IPS-15b (cell line): ENCODE measurements around the gene WDR86.

ENCODE experiments used
- H3K27me3 ChIP-seq: one replicate; pipeline ENCODE4 v1.6.1; 2013; ENCODE audit warnings: low read length; ENCODE audit not compliant: control insufficient read depth, insufficient read depth
- H3K36me3 ChIP-seq: one replicate; pipeline ENCODE4 v1.6.1; 2013; ENCODE audit warnings: low read length; ENCODE audit not compliant: control insufficient read depth, insufficient read depth
- H3K4me1 ChIP-seq: one replicate; pipeline ENCODE4 v1.6.1; 2013; ENCODE audit warnings: mild to moderate bottlenecking, low read length; ENCODE audit not compliant: control insufficient read depth, insufficient read depth
- H3K4me3 ChIP-seq: one replicate; pipeline ENCODE4 v1.5.1; 2013; ENCODE audit warnings: low read depth, low read length
- H3K9ac ChIP-seq: one replicate; pipeline ENCODE4 v1.6.1; 2013; ENCODE audit warnings: low read depth, mild to moderate bottlenecking, low read length
- H3K9me3 ChIP-seq: one replicate; pipeline ENCODE4 v1.6.1; 2013; ENCODE audit warnings: mild to moderate bottlenecking, low read length; ENCODE audit not compliant: control insufficient read depth, insufficient read depth

WDR86 gene

DNA sequence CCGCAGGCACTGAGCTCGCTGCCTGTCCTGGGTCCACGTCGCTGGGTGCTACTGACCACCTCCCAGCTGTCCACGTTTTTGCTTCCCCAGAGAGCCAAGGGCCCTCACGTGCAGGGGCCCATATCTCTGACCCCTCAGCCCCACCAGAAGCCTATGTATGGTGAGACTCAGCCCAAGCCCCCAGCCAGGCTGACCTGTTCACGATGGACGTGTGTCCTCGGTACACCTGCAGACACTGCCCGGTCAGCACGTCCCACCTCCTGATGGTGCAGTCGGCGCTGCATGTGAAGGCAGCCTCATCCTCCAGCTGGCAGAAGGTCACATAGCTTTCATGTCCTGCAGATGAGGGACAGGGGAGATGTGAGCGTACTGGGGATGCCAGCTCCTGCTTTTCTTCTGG is 9.9 kb downstream of the WDR86 start:
- no peaks in the 10 kb centered on the region for H3K9me3 ChIP-seq
- no peaks in the 10 kb centered on the region for H3K4me1 ChIP-seq
- no peak overlapping the region for H3K4me3 ChIP-seq
- no peaks in the 10 kb centered on the region for H3K27me3 ChIP-seq
- H3K9ac ChIP-seq = no peak overlapping the region
- no peaks in the 10 kb centered on the region for H3K36me3 ChIP-seq

DNA sequence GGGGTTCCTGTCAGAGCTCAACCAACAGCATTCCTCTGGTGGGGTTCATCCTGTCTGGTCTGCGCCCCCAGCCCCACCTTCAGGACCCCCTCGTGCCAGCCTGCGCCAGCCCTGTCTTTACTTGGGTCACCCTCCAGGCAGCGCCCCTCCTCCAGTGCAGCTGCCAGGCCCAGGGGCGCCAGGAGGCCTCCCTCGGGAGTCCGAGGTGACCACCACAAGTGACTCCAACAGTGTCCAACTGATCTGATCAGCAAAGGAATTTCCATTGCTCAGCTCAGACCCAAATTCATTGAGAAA is 10.6 kb downstream of the WDR86 start:
- H3K4me3 ChIP-seq = no peak overlapping the region
- no peaks in the 10 kb centered on the region for H3K27me3 ChIP-seq
- no peaks in the 10 kb centered on the region for H3K36me3 ChIP-seq
- H3K9me3 ChIP-seq = no peaks in the 10 kb centered on the region
- no peaks in the 10 kb centered on the region for H3K4me1 ChIP-seq
- no peak overlapping the region for H3K9ac ChIP-seq

DNA sequence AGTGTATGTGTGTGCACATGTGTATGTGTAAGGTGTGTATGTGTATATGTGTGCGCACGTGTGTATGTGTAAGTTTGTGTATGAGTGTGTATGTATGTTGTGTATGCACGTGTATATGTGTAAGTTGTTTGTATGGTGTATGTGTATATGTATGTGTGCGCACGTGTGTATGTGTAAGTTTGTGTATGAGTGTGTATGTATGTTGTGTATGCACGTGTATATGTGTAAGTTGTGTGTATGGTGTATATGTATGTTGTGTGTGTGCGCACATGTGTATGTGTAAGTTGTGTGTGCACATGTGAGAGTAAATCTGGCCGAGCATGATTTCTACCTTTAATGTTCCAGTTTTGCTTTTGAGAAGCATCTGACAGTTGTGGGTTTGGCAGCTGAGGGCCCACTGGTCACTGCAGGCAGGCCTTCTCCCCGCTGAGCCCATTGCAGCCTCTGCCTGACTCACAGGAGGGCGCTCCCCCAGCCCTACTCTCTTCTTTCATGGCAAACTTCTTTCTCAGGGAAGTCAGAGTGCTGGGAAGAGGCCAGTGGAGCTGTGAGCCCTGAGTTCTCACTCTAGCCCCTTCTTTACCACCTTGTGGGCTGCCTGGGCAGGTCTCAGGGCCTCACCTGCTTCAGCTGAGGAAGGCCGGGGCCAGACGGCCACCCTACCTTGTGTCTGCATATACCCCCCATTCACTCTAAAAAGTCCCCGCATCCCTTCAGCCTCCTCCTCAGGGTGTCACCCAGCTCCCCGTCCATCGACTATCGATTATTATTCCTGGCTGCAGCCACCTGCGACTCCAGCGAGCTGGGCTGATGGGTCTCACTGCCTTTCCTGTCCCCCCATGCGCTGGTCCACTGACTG is 11.2 kb downstream of the WDR86 start:
- H3K4me3 ChIP-seq = no peak overlapping the region
- no peaks in the 10 kb centered on the region for H3K4me1 ChIP-seq

DNA sequence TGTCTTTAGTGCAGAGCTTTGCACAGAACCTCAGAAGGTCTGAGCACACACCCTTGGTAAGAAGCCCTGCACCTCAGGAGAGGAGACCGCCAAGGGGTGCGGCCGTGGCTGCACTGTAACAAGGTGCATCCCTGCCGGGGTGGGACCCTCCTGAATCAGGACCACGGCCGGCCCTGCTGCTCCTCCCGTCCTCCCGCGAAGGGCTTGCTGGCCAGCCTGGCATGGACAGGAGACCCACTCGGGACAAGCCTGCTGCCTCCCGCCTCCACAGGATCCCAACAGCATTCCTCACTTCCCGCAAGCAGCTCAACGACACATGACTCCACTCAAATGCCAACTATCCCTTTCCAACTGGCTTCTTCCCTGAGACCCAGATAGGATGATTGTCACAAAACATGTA is 12.8 kb downstream of the WDR86 start:
- Histone ChIP-seq H3K27me3 (no peaks in the 10 kb centered on the region), H3K4me1 (no peaks in the 10 kb centered on the region), H3K4me3 (no peak overlapping the region), H3K9me3 (no peaks in the 10 kb centered on the region), H3K9ac (no peak overlapping the region), H3K36me3 (no peaks in the 10 kb centered on the region)

More for the DNA sequence above, 11.2 kb downstream of the WDR86 start:
- no peaks in the 10 kb centered on the region for H3K36me3 ChIP-seq
- H3K9me3 ChIP-seq = no peaks in the 10 kb centered on the region
- H3K9ac ChIP-seq = no peak overlapping the region
- no peaks in the 10 kb centered on the region for H3K27me3 ChIP-seq

DNA sequence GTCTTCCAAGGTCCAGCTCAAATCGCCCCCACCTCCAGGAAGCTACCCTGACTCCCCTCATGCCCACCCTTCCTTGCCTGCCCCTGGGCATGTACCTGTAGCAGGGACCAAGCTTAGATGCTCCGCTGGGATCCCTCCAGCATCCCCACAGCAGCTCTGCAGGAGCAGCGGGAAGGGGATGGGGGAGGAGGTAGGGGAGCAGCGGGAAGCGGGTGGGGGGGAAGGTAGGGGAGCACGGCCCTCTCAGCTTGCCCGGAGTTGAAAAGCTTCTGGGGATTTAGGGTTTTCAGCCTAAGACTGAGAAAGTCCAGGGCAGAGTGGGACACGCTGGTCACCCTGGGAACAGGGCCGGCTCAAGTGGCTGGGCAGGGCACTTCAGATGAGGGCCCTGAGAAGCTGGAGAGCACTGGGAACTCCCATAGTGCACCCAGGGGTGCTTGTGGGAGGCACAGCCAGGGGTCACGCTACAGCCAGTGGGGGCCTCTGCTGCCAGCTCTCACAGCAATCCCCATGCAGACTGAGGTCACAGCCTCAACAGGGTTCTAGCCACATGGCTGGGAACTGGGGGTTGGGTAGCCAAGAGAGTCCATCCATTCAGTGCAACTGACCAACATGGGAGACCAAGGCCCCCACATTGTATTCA is 13.4 kb downstream of the WDR86 start:
- Histone ChIP-seq H3K4me3 (no peak overlapping the region), H3K4me1 (no peaks in the 10 kb centered on the region), H3K27me3 (no peaks in the 10 kb centered on the region), H3K9ac (no peak overlapping the region), H3K36me3 (no peaks in the 10 kb centered on the region), H3K9me3 (no peaks in the 10 kb centered on the region)

DNA sequence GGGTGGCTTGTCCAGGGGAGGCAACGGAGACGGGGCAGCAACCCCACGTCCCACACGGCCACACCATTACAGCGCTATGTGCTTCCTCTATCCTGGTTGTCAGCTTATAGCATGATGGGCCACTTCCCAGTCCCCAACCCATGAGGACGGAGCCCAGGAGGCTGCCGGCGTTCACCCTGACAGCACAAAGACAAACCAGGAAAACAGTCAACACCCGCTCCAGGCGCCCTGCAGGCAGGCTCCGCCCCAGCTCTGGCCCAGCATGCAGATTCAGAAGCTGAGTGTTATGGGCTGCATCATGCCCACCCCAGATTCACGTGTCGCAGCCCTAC is 14.8 kb downstream of the WDR86 start:
- H3K9ac ChIP-seq = no peak overlapping the region
- H3K4me3 ChIP-seq = no peak overlapping the region
- H3K4me1 ChIP-seq = no peaks in the 10 kb centered on the region
- no peaks in the 10 kb centered on the region for H3K36me3 ChIP-seq
- no peaks in the 10 kb centered on the region for H3K27me3 ChIP-seq
- H3K9me3 ChIP-seq = no peaks in the 10 kb centered on the region

DNA sequence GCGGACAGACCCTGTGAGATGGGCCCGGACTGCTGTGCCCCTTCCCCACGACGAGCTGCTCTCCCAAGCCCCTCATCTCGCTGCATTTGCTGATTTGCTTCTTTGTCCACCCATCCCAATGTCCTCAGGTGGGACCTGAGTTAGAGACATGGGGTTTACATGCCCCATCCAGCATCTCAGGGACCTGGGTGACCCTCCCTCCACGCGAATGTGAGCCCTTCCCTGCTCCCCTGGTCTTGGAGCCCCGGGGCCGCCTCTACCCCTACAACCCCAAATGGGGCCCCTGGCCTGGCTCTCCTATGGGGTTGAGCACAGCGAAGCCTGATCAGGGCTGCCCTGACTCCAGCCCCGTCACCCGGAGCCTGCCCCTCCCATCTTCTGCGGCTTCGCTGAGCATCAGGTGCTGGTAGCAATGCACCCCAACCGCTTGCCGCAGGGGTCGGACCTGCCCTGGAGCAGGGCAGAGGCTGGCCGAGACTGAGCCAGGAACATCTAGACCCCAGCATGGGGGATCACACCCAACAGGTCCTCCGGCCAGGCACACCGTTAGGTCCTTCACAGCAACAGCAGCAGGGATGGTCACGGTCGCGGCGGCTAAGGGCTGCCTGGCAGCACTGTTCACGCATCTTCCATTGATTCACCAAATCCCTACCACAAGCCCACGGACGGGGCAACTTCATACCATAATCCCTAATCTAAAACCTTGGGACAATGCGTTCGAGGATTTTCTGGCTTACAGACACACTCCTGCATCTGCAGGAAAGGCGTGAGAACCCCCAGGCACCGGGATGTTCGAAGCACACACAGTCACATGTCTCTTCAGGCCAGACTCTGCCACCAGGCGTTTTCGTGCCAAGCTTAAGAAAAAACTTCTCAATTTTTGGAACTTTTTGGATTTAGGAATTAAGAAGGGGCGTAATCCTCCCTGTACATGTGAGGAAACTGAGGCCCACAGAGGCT is 15.5 kb downstream of the WDR86 start:
- Histone ChIP-seq H3K9me3 (no peaks in the 10 kb centered on the region), H3K36me3 (no peaks in the 10 kb centered on the region), H3K4me3 (no peak overlapping the region), H3K27me3 (no peaks in the 10 kb centered on the region), H3K9ac (no peak overlapping the region), H3K4me1 (no peaks in the 10 kb centered on the region)

DNA sequence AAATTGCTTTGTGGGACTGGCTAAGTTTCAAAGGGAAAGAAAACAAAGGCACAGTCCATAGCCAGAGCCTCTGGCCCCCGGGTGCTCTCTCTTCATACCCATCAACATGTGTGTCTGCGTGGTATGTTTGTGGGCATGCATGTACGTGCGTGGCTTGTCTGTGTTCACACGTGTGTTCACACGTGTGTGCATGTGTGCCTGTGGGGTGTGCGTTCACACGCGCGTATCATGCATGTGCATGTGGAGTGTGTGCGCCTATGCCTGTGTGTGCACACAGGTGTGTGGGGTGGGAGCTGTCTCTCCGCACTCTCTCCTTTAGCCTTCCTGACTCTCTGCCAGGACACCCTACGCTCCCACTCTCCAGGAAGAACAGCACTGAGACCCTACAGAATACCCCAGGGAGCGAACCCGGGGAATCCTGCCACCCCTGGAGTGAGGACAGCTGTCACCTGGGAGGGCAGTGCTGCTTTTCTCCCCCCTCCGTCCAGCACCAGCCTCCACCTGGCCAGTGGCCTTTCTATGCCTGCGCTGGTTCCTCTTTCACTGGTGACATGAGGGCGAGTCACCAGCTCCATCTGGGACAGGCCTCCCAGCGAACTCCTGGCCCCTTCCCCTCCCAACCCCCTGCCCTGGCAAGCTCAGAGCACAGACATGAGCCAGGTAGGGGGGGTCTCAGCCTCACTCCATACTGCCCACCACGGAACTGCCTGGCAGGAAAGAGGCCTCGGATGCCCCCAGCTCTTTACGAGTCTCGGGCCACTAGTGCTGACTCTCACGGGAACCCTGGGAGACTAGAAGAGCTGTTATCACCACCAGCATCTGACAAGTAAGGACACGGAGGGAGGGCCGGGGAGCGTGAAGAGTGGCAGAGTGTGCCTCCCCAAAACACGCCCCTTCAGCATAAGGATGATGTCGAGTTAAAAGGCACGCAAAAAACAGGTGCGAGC is 16.5 kb downstream of the WDR86 start:
- H3K9ac ChIP-seq = no peak overlapping the region
- no peaks in the 10 kb centered on the region for H3K36me3 ChIP-seq
- H3K4me1 ChIP-seq = no peaks in the 10 kb centered on the region
- H3K27me3 ChIP-seq = no peaks in the 10 kb centered on the region
- H3K4me3 ChIP-seq = no peak overlapping the region
- no peaks in the 10 kb centered on the region for H3K9me3 ChIP-seq

DNA sequence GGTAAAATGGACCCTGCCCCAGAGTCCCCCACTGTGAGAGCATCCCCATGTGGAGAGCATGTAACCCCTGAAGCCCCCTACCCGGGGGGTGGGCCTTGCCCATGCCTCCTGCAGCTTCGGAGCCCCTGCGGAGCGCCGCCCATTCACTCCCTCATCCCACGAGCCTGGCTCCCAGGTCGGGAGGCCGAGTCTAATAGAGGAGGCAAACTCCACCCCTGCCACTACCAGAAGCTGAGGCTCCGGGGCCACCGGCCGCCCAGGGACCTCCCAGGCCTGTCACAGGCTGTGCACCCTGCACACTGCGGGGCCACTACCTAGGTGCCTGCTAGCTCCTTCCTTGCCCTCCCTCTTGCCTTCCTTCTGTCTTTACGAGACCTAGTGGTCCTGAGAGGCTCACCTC is 17.4 kb downstream of the WDR86 start:
- no peaks in the 10 kb centered on the region for H3K9me3 ChIP-seq
- no peaks in the 10 kb centered on the region for H3K36me3 ChIP-seq
- no peaks in the 10 kb centered on the region for H3K27me3 ChIP-seq
- no peaks in the 10 kb centered on the region for H3K4me1 ChIP-seq
- H3K4me3 ChIP-seq = no peak overlapping the region
- H3K9ac ChIP-seq = no peak overlapping the region

DNA sequence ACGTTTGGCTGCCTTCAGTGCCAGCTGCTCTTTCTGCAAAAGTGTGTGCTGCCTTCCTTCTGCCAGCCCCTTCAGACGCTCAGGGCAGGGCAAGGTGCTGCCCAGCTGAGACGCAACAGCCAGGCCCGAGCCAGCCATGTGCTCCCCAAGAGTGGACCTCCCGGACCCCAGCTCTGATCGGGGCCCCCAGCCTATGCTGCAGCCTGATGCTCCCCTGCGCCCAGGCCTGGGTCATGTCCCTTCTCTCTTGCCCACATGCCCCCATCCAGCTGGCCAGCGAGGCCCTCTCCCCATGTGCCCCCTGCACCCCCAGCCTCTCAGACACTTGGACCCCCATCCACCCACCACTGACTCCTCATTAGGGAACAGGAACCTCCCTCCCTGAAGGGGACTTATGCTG is 17.8 kb downstream of the WDR86 start:
- no peaks in the 10 kb centered on the region for H3K4me1 ChIP-seq
- no peak overlapping the region for H3K4me3 ChIP-seq
- no peaks in the 10 kb centered on the region for H3K27me3 ChIP-seq
- H3K36me3 ChIP-seq = no peaks in the 10 kb centered on the region
- no peaks in the 10 kb centered on the region for H3K9me3 ChIP-seq
- H3K9ac ChIP-seq = no peak overlapping the region

DNA sequence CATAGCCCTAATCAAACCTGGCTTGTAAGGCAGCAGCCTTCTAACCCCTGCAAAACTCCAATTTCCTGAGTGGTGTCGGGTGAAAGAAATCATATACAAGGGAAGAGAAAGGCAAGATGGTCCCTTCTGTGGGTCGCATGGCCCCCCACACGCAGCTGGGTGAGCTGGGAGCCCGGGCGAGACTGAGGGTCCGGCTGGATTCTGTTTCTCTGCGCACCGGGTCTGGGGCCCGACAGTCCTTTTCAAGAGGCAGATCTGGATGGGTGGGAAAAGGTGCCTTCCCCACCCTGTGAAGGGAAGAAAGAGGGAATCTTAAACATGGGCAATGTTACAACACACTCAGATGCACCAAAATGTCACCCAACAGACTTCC is 18.5 kb downstream of the WDR86 start:
- no peak overlapping the region for H3K9ac ChIP-seq
- H3K4me3 ChIP-seq = no peak overlapping the region
- H3K27me3 ChIP-seq = no peaks in the 10 kb centered on the region
- H3K9me3 ChIP-seq = no peaks in the 10 kb centered on the region
- H3K36me3 ChIP-seq = no peaks in the 10 kb centered on the region
- no peaks in the 10 kb centered on the region for H3K4me1 ChIP-seq
